Natural killer cell (primary cell): ENCODE results near the gene ZDHHC14. TPM values are rescaled to one million over a fixed set of nuclear protein-coding genes. Genes with fewer than 3 reads are reported as not detected.

Source experiments
- ATAC-seq, 3 donors: fragments of 150-1000 bp in 2 of 3; fragments of 200-7000 bp in 1 of 3; cut with Tn5 transposase; 1 replicate in 1 of 3; 2 replicates in 2 of 3; pipeline ENCODE4 v1.10.0; 2021; ENCODE audit warnings: mild to moderate bottlenecking in 2 of 3, moderate library complexity in 2 of 3
- DNase-seq, 2 donors: peaks; one replicate each; pipeline versions ENCODE4 v3.0.0 to v3.0.0-alpha.2; 2013 to 2021; ENCODE audit warnings: mixed read lengths in 1 of 2
- H3K27ac ChIP-seq: one replicate; pipeline ENCODE4 v1.5.1; 2013; ENCODE audit warnings: mild to moderate bottlenecking, low read length
- H3K27me3 ChIP-seq: one replicate; pipeline ENCODE4 v1.6.1; 2013; ENCODE audit warnings: low read length; ENCODE audit not compliant: control insufficient read depth, insufficient read depth
- H3K36me3 ChIP-seq: one replicate; pipeline ENCODE4 v1.6.1; 2013; ENCODE audit warnings: low read length; ENCODE audit not compliant: control insufficient read depth, insufficient read depth
- H3K4me1 ChIP-seq: one replicate; pipeline ENCODE4 v1.6.1; 2013; ENCODE audit warnings: low read length; ENCODE audit not compliant: control insufficient read depth, insufficient read depth
- H3K4me3 ChIP-seq: one replicate; pipeline ENCODE4 v1.5.1; 2013; ENCODE audit warnings: low read length
- H3K9me3 ChIP-seq: one replicate; pipeline ENCODE4 v1.6.1; 2013; ENCODE audit warnings: low read length; ENCODE audit not compliant: control insufficient read depth, insufficient read depth
- H3K27ac Mint-ChIP-seq, 2 donors: one replicate each; pipeline ENCODE4 v1.8.0; 2022; ENCODE audit warnings: mild to moderate bottlenecking in 2 of 2, mixed read lengths in 2 of 2, moderate library complexity in 1 of 2
- H3K27me3 Mint-ChIP-seq, 2 donors: one replicate each; pipeline ENCODE4 v1.8.0; 2022; ENCODE audit warnings: low read depth in 2 of 2, mixed read lengths in 2 of 2
- H3K36me3 Mint-ChIP-seq: one replicate; pipeline ENCODE4 v1.8.0; 2022; ENCODE audit warnings: mixed read lengths
- H3K4me1 Mint-ChIP-seq, 2 donors: one replicate each; pipeline ENCODE4 v1.8.0; 2022; ENCODE audit warnings: mixed read lengths in 2 of 2
- H3K4me3 Mint-ChIP-seq: one replicate; pipeline ENCODE4 v1.8.0; 2022; ENCODE audit warnings: mild to moderate bottlenecking, moderate library complexity, mixed read lengths
- H3K9me3 Mint-ChIP-seq, 2 donors: one replicate each; pipeline ENCODE4 v1.8.0; 2022; ENCODE audit warnings: mixed read lengths in 2 of 2
- CTCF ChIP-seq: fragments of 200-600 bp; IDR thresholded peaks from one replicate; pipeline ENCODE4 v1.8.0; 2022; ENCODE audit warnings: antibody characterized with exemption
- WGBS: methylation state at CpG from one replicate; pipeline ENCODE4 v1.1.7; 2013; ENCODE audit warnings: missing lambda C conversion rate; ENCODE audit not compliant: insufficient coverage; 5-methylcytosine and 5-hydroxymethylcytosine counted together
- intact Hi-C: fragments of 100-400 bp; cut with micrococcal nuclease; formaldehyde crosslinking; loops from one replicate; pipeline ENCODE4 v1.14.2; 2022
- total RNA-seq, 4 donors: library from RNA; stranded (reverse); fragments of 120-200 nt in 1 of 4; gene quantifications; one replicate each; pipeline versions ENCODE4 v1.2.3 to v1.2.4, GENCODE V29; 2013 to 2022

ZDHHC14 gene
- total RNA-seq, 3 donors from 2014 or later (not counting 1 experiment from before 2014, with no cell fraction given) = 6.7 to 11.3 (median 10.6) TPM

GRCh38 chr6:157503018-157503747, 122.2 kb downstream of the ZDHHC14 start:
- ATAC-seq (no peak), DNase-seq (no peak)
- peaks cover 11% of the 10 kb centered on the region for H3K9me3 ChIP-seq
- H3K27me3 ChIP-seq = no peaks in the 10 kb centered on the region
- peaks cover 0 to 2% of the 10 kb centered on the region in 2 donors for H3K4me1 Mint-ChIP-seq
- H3K36me3 Mint-ChIP-seq = peaks cover 22% of the 10 kb centered on the region
- H3K27ac ChIP-seq = no peak overlapping the region
- no peak overlapping the region for H3K4me3 Mint-ChIP-seq
- H3K27me3 Mint-ChIP-seq = no peaks in the 10 kb centered on the region
- H3K4me1 ChIP-seq = no peaks in the 10 kb centered on the region
- H3K9me3 Mint-ChIP-seq = peaks cover 0 to 9% of the 10 kb centered on the region in 2 donors
- 71% methylated on average over 6 of the region's 6 CpGs for WGBS
- no peak overlapping the region for H3K27ac Mint-ChIP-seq
- H3K4me3 ChIP-seq = no peak overlapping the region
- no peak for TF ChIP-seq CTCF
- no peaks in the 10 kb centered on the region for H3K36me3 ChIP-seq
- intact Hi-C loops = no loop called here

- H3K27ac Mint-ChIP-seq = no peak overlapping the region
- H3K9me3 Mint-ChIP-seq = peaks cover 0 to 9% of the 10 kb centered on the region in 2 donors
- H3K36me3 ChIP-seq = no peaks in the 10 kb centered on the region
- peaks cover 14% of the 10 kb centered on the region for H3K4me1 ChIP-seq
- H3K4me3 Mint-ChIP-seq = no peak overlapping the region
- peaks cover 10 to 13% of the 10 kb centered on the region in 2 donors for H3K4me1 Mint-ChIP-seq
- no peak overlapping the region for H3K27ac ChIP-seq
- peaks cover 11% of the 10 kb centered on the region for H3K9me3 ChIP-seq
- H3K27me3 Mint-ChIP-seq = no peaks in the 10 kb centered on the region
- intact Hi-C loops = no loop called here
- ATAC-seq = no peak
- no peak for TF ChIP-seq CTCF
- WGBS = 100% methylated on average over 1 of the region's 3 CpGs
- no peak for DNase-seq
- no peaks in the 10 kb centered on the region for H3K27me3 ChIP-seq
- H3K36me3 Mint-ChIP-seq = peaks cover 22% of the 10 kb centered on the region
- no peak overlapping the region for H3K4me3 ChIP-seq
Measured at GRCh38 chr6:157505912-157506491, 125.0 kb downstream of the ZDHHC14 start.

GRCh38 chr6:157510323-157511188, 129.6 kb downstream of the ZDHHC14 start:
- peak overlapping the region; percentile 92 for H3K4me3 Mint-ChIP-seq
- no peaks in the 10 kb centered on the region for H3K36me3 ChIP-seq
- peaks cover 0 to 4% of the 10 kb centered on the region in 2 donors for H3K9me3 Mint-ChIP-seq
- H3K27ac ChIP-seq = no peak overlapping the region
- peaks cover 13% of the 10 kb centered on the region for H3K36me3 Mint-ChIP-seq
- peak in 1 of 2 donors; percentile 28 for DNase-seq
- ATAC-seq = peak; percentile 35 to 64 (median 61)
- H3K4me1 Mint-ChIP-seq = peaks cover 25 to 27% of the 10 kb centered on the region in 2 donors
- no peaks in the 10 kb centered on the region for H3K27me3 ChIP-seq
- H3K27me3 Mint-ChIP-seq = no peaks in the 10 kb centered on the region
- no peak for TF ChIP-seq CTCF
- intact Hi-C loops = no loop called here
- peaks cover 21% of the 10 kb centered on the region for H3K4me1 ChIP-seq
- peak overlapping the region; percentile 78 to 80 for H3K27ac Mint-ChIP-seq
- 53% methylated on average over 24 of the region's 24 CpGs for WGBS
- H3K4me3 ChIP-seq = peak overlapping the region; percentile 33
- peaks cover 8% of the 10 kb centered on the region for H3K9me3 ChIP-seq
